Activated T-cell treated with anti-CD3 and anti-CD28 coated beads for 1 hour (primary cell): ENCODE data around the gene TRAPPC1.

Source experiments
- DNase-seq: peaks from one replicate; pipeline ENCODE4 v3.0.0-alpha.2; 2020; ENCODE audit warnings: low read depth

TRAPPC1 gene

DNA sequence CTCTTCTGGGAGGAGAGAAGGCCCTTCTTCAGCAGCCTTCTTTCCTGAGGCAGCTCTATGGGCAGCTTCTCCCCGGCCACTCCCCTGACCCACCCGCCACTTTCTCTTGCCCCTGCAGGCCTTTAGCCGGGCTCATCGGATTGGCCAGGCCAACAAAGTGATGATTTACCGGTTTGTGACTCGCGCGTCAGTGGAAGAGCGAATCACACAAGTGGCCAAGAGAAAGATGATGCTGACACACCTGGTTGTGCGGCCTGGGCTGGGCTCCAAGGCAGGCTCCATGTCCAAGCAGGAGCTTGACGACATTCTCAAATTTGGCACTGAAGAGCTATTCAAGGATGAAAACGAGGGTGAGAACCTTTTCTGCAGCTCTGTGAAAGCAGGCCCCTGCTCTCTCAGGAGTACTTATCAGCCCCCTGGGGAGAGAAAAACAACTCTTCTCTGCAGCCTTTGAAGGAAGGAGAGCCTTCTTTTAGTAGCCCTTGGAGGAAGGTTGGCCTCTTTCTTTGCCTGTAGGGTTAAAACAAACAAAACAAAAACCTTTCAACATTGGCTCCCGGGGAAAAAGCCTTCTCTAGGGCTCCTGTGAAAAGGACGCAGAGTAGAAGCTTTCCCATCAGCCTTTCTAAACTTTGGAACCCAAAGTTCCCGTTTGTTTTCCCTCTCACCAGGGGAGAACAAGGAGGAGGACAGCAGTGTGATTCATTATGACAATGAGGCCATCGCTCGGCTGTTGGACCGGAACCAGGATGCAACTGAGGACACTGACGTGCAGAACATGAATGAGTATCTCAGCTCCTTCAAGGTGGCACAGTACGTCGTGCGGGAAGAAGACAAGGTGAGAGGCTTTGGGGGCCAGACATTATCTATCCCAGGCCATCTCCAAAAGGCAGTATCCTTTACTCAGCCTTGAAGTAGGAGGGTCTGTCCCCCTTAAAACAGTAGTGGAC is 28.3 kb downstream of the TRAPPC1 start:
- DNase-seq: no peak

DNA sequence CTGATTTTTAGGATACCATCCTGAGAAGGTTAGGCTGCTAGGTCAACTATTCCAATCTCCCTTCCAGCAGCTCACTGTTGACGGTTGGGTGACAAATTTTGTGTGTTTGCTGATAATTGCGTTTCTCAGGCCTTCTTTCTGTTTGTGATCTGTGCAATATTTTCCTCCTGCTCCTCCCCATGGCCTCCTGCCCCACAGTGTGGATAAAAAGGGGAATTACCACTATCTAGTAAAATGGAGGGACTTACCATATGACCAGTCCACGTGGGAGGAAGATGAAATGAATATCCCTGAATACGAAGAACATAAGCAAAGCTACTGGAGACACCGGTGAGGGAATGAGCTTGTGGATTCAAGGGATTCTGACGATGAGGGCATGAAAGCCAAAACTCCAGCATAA is 34.0 kb downstream of the TRAPPC1 start:
- DNase-seq: no peak

DNA sequence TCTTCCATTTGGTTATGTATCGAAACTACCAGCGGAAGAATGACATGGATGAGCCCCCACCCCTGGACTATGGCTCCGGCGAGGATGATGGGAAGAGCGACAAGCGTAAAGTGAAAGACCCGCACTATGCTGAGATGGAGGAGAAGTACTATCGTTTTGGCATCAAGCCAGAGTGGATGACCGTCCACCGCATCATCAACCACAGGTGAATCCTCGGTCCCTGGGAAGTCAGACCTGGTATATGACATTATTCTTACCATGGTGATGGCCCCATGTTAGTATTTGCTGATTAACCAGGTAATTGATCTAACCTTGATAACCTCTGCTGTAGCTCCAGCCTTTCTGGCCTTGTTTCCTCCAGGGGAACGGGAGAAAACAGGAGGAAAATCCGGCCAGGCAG is 34.7 kb downstream of the TRAPPC1 start:
- no peak for DNase-seq

DNA sequence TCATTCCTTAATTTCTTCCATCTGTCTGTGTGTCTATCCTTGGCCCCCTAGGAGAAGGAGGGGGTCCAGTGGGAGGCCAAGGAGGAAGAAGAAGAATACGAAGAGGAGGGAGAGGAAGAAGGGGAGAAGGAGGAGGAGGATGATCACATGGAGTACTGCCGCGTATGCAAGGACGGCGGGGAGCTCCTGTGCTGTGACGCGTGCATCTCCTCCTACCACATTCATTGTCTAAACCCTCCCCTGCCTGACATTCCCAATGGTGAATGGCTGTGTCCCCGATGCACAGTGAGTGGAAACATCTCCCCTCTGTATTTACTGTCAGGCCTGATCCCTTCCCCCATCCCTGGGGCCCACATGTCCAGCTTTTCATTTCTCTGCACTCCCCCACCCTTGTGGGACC is 36.9 kb downstream of the TRAPPC1 start:
- DNase-seq: no peak

DNA sequence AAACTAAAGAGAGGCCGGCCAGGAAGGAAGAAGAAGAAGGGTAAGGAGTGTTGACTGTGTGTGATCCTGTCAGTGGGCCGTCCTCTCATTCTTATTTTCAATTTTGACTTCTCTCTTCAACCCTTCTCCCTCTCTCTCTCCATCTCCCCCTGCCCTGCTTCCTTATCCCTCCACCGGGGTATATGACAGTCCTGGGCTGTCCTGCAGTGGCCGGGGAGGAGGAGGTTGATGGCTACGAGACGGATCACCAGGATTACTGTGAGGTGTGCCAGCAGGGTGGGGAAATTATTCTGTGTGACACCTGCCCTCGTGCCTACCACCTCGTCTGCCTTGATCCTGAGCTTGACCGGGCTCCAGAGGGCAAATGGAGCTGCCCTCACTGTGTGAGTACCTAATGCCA is 37.5 kb downstream of the TRAPPC1 start:
- DNase-seq: no peak

DNA sequence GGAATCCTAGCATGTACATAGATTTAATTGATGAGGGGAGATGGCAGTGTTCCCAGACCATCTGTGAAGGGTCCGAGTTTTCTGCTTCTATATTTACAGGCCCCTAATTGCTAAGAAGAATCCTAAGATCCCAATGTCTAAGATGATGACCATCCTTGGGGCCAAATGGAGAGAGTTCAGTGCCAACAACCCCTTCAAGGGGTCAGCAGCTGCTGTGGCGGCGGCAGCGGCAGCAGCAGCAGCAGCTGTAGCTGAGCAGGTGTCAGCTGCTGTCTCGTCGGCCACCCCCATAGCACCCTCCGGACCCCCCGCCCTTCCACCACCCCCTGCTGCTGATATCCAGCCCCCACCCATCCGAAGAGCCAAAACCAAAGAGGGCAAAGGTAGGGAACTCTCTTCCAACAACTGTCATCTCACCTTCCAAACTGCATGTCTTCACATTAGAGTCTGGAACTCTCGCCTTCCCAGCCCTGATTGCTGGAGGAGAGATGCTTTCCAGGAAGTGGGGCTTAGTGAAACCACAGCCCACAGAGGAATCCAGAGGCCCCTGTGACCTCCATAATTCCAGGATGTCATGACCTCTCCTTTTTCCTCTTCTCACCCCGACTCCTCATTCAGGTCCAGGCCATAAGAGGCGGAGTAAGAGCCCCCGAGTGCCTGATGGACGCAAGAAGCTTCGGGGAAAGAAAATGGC is 38.4 kb downstream of the TRAPPC1 start:
- no peak for DNase-seq

DNA sequence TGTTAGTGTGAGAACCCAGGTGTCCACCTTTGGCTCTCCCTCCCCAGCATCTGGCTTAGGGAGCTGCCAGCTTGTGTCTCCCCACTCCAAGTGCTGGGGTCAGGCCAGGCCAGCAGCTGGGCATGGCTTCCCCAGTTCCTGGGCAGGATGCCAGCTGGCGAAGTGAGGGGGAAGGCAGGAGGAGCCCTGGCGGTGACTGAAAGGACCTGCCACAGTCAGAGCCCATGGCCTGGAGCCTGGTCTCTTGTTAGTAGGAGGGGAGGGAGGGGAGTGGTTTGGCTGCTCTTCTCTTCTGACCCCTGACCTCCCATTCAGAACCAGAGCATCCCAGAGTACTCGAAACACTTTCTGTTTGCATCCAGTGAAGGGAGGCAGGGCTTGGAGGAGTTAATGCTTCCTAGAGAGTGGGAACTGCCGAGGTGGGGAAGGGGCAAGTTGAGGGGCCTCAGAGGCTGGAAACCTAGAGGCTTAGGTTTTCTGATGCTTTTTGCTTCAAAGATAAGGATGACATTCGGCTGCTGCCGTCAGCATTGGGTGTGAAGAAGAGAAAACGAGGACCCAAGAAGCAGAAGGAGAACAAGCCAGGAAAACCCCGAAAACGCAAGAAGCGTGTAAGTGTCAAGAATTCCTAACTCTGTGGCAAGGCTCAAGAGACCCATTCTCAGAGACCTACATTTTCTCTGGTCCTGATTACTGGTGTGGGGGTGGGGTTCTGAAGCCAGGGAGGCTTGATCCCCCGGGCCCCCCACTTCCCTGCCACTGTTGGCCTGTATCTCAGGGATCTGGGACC is 42.4 kb downstream of the TRAPPC1 start:
- DNase-seq: peak; percentile 26

DNA sequence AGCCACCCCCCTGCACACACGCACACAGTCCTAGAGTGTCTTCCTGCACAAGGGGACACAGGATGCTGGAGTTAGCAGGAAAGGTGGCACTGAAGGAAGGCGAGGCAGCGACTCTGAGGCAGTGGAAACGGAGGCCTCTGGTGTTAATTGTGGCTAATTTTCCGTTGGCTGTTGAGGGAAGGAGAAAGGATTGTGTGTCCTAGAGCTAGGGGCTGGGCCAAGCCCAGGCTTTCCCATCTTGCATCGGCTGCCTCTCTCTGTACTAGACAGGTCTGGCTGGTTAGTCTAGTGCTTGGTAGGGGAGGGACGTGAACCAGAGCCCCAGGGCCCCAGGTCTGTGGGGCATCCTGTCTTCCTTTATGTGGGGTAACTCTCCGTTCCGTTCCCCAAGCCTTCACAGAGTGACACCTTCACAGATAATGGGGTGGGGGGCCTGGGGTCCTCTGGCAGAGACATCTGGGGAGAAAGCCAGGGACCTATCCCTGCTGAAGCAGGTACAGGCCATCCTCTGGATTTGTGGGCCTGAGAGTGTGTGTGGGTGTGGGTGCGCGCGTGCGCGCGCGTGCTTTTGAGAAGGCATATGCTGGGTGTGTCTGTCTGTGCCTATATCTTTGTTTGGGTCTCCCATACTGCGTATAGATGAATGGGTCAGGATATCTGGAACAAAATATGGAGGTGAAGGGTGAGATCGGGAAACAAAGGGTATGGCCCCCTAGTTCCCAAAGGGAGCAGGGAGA is 43.4 kb downstream of the TRAPPC1 start, which contains the start of gene CHD3:
CHD3 (plus strand) TSS at position 606 of the 737 bp plus-strand sequence. CDS start 212 bp downstream, outside the sequence.
- DNase-seq: peak; percentile 36

DNA sequence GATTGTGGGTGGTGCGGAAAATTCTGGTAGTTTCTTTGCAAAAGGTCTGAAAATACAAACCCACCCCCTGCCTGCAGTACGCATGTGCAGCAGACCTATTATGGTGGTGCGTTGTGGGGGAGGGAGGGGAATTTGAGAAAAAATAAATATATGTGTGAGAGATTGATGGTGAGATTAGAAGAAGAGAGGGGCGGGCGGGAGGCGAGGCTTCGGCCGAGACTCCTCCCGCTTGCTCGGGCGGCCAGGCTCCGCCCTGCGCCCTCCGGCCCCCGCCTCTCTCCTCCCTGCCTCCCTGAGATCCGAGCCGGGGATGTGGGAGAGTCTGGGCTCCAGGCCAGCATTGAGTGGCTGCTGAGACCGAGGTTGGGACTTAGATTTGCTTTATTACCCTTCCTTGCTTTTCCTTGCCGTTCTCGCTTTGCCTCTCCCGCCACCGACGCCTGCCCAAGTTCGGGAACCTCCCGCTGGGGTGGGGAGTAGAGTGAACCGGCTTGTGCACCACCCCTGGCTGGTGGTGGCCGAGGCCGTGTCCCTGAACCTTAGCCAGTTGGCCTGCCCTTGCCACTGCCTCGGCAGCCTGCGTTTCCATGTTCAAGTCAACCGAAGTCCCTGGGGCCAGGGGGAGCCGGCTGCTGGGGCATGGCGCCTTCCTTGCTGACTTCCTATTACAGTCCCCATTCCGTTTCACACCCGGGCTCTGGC is 44.1 kb downstream of the TRAPPC1 start:
- DNase-seq: peak; percentile 80

DNA sequence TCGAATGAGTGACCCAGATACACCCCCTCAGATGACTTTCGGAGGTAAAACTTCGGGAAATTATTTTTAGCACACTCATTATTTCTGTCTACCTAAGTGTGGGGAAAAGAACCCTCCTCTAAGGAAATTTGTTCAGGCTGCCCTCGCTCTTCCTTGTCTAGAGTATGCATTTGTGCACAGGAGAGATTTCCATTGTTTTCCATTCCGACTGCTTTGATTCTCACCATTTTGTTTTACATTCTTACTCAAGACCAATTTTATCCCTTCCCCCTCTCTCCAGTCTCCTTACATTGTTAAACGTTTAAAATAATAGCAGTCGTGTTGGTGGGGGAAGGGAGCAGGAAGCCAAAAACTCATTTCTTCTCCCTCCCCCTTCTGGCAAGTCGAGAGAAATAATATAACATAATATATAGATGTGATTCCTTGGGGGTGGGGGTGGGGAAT is 44.7 kb downstream of the TRAPPC1 start:
- DNase-seq: no peak

DNA sequence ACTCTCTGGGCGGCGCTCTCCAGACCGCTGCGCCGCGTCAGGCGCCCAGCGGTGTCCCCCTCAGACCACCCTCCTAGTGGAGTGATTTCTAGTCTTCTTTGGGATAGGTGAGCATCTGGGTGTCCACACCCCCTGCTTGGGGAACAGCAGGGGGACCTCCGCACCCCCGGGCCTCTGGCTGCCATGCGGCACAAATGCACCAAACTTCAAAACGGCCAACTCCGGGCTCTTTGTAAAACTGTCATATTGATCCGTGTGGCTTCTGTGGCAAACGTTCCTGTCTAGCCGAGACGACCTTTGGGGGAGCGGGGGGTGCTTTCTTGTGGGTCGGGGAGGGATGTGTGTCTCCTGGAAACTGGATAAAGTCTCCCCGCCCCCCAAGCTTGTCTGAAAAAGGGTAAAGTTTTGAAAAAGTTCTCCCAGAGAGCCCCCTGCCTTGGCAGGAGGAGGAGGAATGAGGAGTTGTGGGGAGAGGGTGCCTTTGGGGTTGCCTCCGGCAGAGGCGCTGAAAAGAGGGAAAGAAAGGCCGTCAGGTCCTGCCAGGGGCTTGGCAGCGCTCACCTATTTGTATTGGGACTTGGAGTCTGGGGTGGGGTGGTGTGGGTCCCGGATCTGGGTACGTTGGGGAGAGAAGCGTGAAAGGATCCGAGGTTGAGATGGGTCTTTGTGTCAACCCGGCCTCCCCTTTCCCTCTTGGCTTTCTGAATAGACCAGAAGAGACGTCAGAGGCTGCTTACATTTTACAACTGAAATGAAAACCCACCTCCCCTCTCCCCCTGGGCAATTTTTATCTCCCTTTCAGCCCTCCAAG is 45.3 kb downstream of the TRAPPC1 start:
- peak; percentile 38 for DNase-seq

DNA sequence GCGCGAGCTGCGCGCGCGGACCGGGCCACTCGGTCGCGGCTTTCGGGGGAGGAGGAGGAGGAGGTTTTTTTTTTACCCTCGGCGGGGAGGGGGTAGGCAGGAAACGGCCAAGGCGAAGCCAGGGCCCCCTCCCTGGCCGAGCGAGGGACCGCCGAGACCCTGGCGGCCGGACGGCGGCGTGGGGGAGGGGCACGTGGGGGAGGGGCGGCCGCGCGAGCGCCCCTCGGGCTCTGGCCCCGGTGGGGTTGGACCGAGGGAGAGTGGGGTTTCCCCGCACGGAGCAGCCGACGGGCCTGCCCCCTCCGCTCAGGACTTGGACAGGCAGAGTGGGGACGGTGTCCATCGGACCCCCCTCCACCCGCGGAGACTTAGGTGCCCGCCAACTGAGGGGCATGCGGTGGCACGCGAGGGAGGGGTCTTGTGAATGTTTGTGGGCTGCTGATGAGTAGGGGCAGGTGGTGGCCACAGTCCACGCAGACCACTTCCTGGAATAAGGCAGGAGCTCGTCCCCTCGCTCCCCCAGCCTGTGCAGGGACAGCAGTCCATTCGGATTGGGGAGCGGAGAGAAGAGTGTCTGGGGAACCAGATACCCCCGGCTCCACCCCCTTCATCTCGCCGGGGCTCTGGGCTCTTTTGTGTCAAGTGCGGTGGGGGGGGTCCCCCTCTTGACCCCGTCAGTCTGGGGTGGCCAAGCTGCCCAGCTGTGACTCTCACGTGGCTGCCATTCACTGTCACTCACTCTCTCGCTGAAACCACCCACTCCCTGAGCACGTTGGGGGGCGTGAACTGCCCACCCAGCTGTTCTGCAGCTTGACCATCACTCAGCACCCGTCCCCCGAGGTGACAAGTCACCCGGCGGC is 46.1 kb downstream of the TRAPPC1 start:
- peak; percentile 14 for DNase-seq

DNA sequence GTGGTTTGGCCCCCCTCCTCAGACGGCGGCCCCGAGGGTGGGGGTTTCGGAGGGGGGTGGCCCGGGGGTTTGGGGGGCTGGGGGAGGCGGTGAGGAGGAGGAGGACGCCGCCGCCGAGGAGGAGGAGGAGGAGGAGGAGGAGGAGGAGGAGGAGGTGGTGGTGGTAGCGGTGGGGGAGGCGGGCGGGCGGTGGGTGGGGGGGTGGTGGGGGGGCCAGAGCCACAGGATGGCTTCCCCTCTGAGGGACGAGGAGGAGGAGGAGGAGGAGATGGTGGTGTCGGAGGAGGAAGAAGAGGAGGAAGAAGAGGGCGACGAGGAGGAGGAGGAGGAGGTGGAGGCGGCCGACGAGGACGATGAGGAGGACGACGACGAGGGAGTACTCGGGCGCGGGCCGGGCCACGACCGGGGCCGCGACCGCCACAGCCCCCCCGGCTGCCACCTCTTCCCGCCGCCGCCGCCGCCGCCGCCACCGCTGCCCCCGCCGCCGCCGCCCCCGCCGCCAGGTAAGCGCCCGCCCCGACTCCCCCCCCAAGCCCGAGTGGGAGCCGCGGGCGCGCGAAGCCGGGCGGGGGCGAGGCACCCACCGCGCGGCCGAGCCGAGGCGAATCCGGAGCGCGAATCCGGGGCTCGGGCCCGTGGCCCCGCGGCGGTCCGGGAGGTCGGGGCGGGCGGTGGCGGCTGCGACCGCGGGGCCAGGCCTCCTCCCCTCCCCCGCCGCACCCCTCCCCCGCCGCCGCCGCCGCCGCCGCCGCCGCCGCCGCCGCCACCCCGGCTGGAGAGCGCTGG is 47.0 kb downstream of the TRAPPC1 start:
- DNase-seq: peak; percentile 38

DNA sequence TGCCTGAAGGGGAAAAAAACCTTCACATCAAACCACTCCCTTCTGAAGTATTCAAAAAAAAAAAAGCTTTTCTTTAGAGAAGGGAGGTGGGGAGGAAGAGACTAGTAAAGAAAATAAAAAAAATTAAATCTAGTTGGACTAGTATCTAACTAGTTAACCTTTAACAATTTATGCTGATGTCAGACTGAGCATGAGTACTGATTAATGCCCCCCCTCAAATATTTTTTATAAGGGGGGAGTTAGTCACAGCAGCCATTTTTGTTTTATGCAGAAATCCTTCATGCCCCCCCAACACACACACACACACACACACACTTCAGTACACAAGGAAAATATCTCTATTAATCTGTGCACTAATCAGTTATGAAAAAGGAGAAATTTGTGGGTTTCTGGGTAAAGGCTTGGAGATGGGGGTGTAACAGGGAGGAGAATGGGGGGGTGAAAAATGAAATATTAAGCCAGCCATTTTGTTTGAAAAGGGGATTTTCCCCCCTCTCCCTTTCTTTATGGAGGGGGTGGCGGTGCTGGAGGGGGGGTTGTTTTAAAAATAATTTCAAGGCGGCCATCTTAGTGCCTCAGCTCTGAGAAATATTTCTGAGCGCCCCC is 47.9 kb downstream of the TRAPPC1 start:
- DNase-seq: no peak

DNA sequence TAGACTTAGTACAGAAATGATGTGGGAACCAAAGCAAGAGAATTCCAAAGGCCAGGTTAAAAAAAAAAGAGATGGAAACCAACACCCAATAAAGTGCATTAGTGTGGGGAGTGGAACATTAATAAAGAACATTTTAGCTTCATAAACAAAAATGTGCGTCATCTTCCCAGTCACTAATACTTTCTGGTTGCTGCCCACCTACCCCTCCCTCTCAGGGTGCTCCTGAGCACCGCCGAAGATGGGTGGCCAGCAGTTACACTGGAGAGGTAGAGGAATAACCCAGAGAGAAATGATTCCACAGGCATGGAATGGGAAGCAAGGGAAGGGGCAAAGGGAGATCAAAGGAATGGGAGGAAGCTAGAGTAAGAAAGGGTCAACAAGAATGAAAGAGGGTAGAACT is 49.1 kb downstream of the TRAPPC1 start:
- DNase-seq: no peak

DNA sequence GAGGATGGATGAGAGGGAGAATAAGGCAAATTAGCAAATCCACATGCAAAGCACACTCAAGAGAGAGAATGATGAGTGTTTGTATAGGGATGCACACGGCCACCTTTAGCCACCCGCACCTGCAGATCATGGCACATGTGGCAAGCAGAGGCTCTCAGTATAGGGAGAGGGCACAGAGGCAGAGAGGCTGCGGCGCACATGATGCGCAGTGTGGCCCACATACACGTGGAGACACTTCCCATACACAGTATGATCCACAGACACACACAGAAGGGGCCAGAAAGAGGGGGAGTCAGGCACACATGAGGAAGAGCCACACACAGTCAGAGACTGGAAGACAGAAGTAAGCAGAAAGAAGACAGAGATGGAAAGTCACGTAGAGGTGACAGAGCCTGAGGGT is 49.7 kb downstream of the TRAPPC1 start:
- no peak for DNase-seq

DNA sequence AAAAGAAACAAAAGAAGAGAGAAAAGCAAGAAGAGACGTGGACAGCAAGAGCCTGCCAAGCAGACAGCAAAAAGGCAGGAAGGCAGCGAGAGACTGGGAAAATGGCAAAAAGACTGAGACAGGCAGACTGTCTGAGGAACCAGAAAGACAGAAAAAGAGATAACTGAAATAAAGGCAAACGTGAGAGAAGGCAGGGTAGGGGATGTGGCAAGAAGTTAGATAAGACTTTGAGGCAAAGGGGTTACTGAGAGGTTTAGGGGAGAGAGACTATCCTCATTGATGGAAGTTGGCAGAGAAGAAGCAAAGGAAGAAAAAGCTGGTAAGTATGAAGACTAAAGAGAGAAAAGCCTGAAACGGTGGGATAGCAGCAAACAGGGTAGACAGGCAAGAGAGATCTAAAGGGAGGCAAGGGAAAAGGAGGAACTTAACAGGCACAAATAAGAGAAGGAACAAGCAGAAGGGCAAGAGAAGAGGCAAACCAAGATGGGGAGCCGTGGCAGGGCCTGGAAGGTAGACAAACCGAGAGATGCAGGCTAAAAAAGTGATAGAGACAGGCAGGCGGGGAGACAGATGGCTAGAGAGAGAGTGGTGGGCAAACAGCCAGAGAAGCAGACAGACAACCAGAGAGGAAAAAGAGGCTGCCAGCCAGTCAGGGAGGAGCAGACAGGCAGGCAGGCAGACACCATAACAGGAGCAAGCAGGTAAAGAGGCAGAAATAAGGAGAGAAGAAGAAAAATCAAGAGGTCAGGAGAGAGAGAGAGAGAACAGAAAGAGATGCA is 50.3 kb downstream of the TRAPPC1 start:
- DNase-seq: no peak
